GF-D8 (cell line): Measurements from ENCODE around the gene SLC26A2.

Experiments
- DNase-seq: peaks from one replicate; lab custom pipeline; 2025; lab: John Stamatoyannopoulos, UW

The SLC26A2 gene

GRCh38 chr5:149960272-149961185 is at the start of gene SLC26A2:
Gene SLC26A2 (plus strand): TSS chr5:149960758. CDS start chr5:149977653, 16,895 bp downstream.
- DNase-seq, result peak; percentile 95

GRCh38 chr5:149911031-149911430 is 49.5 kb upstream of the SLC26A2 start:
- DNase-seq, result no peak

- DNase-seq, result no peak
These were observed 48.2 kb upstream of the SLC26A2 start for GRCh38 chr5:149912226-149912871.

GRCh38 chr5:149913436-149914419 is 46.8 kb upstream of the SLC26A2 start:
- DNase-seq, result peak; percentile 17

- DNase-seq, result no peak
These were observed 44.9 kb upstream of the SLC26A2 start for GRCh38 chr5:149915392-149916260.

- DNase-seq, result no peak
These were observed 44.1 kb upstream of the SLC26A2 start for GRCh38 chr5:149916334-149917072.

- no peak for DNase-seq
These were observed 43.4 kb upstream of the SLC26A2 start for GRCh38 chr5:149917073-149917676.

- no peak for DNase-seq
These were observed 39.0 kb upstream of the SLC26A2 start for GRCh38 chr5:149921597-149921996.

GRCh38 chr5:149922950-149923349 is 37.6 kb upstream of the SLC26A2 start:
- no peak for DNase-seq

GRCh38 chr5:149924486-149924885 is 36.1 kb upstream of the SLC26A2 start:
- DNase-seq, result no peak

GRCh38 chr5:149930043-149930748 is 30.4 kb upstream of the SLC26A2 start:
- no peak for DNase-seq

GRCh38 chr5:149930749-149931574 is 29.6 kb upstream of the SLC26A2 start:
- no peak for DNase-seq

- no peak for DNase-seq
These were observed 28.5 kb upstream of the SLC26A2 start for GRCh38 chr5:149931992-149932436.

GRCh38 chr5:149932445-149933350 is 27.9 kb upstream of the SLC26A2 start:
- no peak for DNase-seq

GRCh38 chr5:149935431-149935901 is 25.1 kb upstream of the SLC26A2 start:
- no peak for DNase-seq

- no peak for DNase-seq
These were observed 24.4 kb upstream of the SLC26A2 start for GRCh38 chr5:149936044-149936699.
